ENCODE measurements around the gene DTD1.
"Not testable (repeated sequence)": the region's sequence is repeated elsewhere in the genome, so short reads cannot be mapped to it uniquely, and the experiment has no call there.

Gene DTD1

GRCh38 chr20:18748987-18749386 lies 161.1 kb downstream of the DTD1 start:
- H3K27ac ChIP-seq (ENCODE audit: low read length): no peak overlapping the region

GRCh38 chr20:18749528-18749927 lies 161.7 kb downstream of the DTD1 start:
- Histone ChIP-seq H3K9me3 (ENCODE audit: control insufficient read depth in 1 of 2, low read length in 2 of 2) (no peaks in the 10 kb centered on the region), H3K36me3 (ENCODE audit: control insufficient read depth in 1 of 2, insufficient read depth in 2 of 2, low read length in 2 of 2) (peaks cover 9 to 11% of the 10 kb centered on the region in 2 donors), H3K27ac (ENCODE audit: low read length) (no peak overlapping the region), H3K4me3 (ENCODE audit: low read depth in 1 of 2, low read length in 2 of 2) (no peak overlapping the region), H3K27me3 (ENCODE audit: low read depth, low read length) (no peaks in the 10 kb centered on the region), H3K4me1 (ENCODE audit: control insufficient read depth in 1 of 2, insufficient read depth in 2 of 2, low read length in 2 of 2) (no peaks in the 10 kb centered on the region)

More at GRCh38 chr20:18748987-18749386, 161.1 kb downstream of the DTD1 start:
- H3K27me3 ChIP-seq (ENCODE audit: low read depth, low read length): no peaks in the 10 kb centered on the region
- no peaks in the 10 kb centered on the region for H3K4me1 ChIP-seq (ENCODE audit: control insufficient read depth in 1 of 2, insufficient read depth in 2 of 2, low read length in 2 of 2)
- no peaks in the 10 kb centered on the region for H3K9me3 ChIP-seq (ENCODE audit: control insufficient read depth in 1 of 2, low read length in 2 of 2)
- peaks cover 14 to 17% of the 10 kb centered on the region in 2 donors for H3K36me3 ChIP-seq (ENCODE audit: control insufficient read depth in 1 of 2, insufficient read depth in 2 of 2, low read length in 2 of 2)
- H3K4me3 ChIP-seq (ENCODE audit: low read depth in 1 of 2, low read length in 2 of 2): no peak overlapping the region

GRCh38 chr20:18750735-18751134 lies 162.9 kb downstream of the DTD1 start:
- no peaks in the 10 kb centered on the region for H3K9me3 ChIP-seq (ENCODE audit: control insufficient read depth in 1 of 2, low read length in 2 of 2)
- no peak overlapping the region for H3K27ac ChIP-seq (ENCODE audit: low read length)
- H3K4me3 ChIP-seq (ENCODE audit: low read depth in 1 of 2, low read length in 2 of 2): no peak overlapping the region
- no peaks in the 10 kb centered on the region for H3K4me1 ChIP-seq (ENCODE audit: control insufficient read depth in 1 of 2, insufficient read depth in 2 of 2, low read length in 2 of 2)
- no peaks in the 10 kb centered on the region for H3K27me3 ChIP-seq (ENCODE audit: low read depth, low read length)
- peaks cover 0 to 3% of the 10 kb centered on the region in 2 donors for H3K36me3 ChIP-seq (ENCODE audit: control insufficient read depth in 1 of 2, insufficient read depth in 2 of 2, low read length in 2 of 2)

GRCh38 chr20:18754030-18754652 lies 166.3 kb downstream of the DTD1 start:
- no peaks in the 10 kb centered on the region for H3K9me3 ChIP-seq (ENCODE audit: control insufficient read depth in 1 of 2, low read length in 2 of 2)
- H3K4me1 ChIP-seq (ENCODE audit: control insufficient read depth in 1 of 2, insufficient read depth in 2 of 2, low read length in 2 of 2): no peaks in the 10 kb centered on the region
- H3K27ac ChIP-seq (ENCODE audit: low read length): no peak overlapping the region
- no peaks in the 10 kb centered on the region for H3K36me3 ChIP-seq (ENCODE audit: control insufficient read depth in 1 of 2, insufficient read depth in 2 of 2, low read length in 2 of 2)
- H3K27me3 ChIP-seq (ENCODE audit: low read depth, low read length): no peaks in the 10 kb centered on the region
- H3K4me3 ChIP-seq (ENCODE audit: low read depth in 1 of 2, low read length in 2 of 2): no peak overlapping the region

- H3K4me1 ChIP-seq (ENCODE audit: control insufficient read depth in 1 of 2, insufficient read depth in 2 of 2, low read length in 2 of 2): no peaks in the 10 kb centered on the region
Measured at GRCh38 chr20:18754653-18755045, 166.8 kb downstream of the DTD1 start.

GRCh38 chr20:18760852-18761251 lies 173.0 kb downstream of the DTD1 start:
- H3K4me1 ChIP-seq (ENCODE audit: control insufficient read depth in 1 of 2, insufficient read depth in 2 of 2, low read length in 2 of 2); H3K4me3 ChIP-seq (ENCODE audit: low read depth in 1 of 2, low read length in 2 of 2); H3K27ac ChIP-seq (ENCODE audit: low read length); H3K27me3 ChIP-seq (ENCODE audit: low read depth, low read length); H3K9me3 ChIP-seq (ENCODE audit: control insufficient read depth in 1 of 2, low read length in 2 of 2): not testable (repeated sequence)
- H3K36me3 ChIP-seq (ENCODE audit: control insufficient read depth in 1 of 2, insufficient read depth in 2 of 2, low read length in 2 of 2): peaks cover 0 to 14% of the 10 kb centered on the region in 2 donors

More at GRCh38 chr20:18754653-18755045, 166.8 kb downstream of the DTD1 start:
- no peaks in the 10 kb centered on the region for H3K27me3 ChIP-seq (ENCODE audit: low read depth, low read length)
- H3K27ac ChIP-seq (ENCODE audit: low read length): no peak overlapping the region
- H3K36me3 ChIP-seq (ENCODE audit: control insufficient read depth in 1 of 2, insufficient read depth in 2 of 2, low read length in 2 of 2): no peaks in the 10 kb centered on the region
- H3K9me3 ChIP-seq (ENCODE audit: control insufficient read depth in 1 of 2, low read length in 2 of 2): no peaks in the 10 kb centered on the region
- no peak overlapping the region for H3K4me3 ChIP-seq (ENCODE audit: low read depth in 1 of 2, low read length in 2 of 2)

- peaks cover 0 to 4% of the 10 kb centered on the region in 2 donors for H3K4me1 ChIP-seq (ENCODE audit: control insufficient read depth in 1 of 2, insufficient read depth in 2 of 2, low read length in 2 of 2)
- no peak overlapping the region for H3K4me3 ChIP-seq (ENCODE audit: low read depth in 1 of 2, low read length in 2 of 2)
- no peaks in the 10 kb centered on the region for H3K27me3 ChIP-seq (ENCODE audit: low read depth, low read length)
- H3K9me3 ChIP-seq (ENCODE audit: control insufficient read depth in 1 of 2, low read length in 2 of 2): no peaks in the 10 kb centered on the region
- peaks cover 0 to 9% of the 10 kb centered on the region in 2 donors for H3K36me3 ChIP-seq (ENCODE audit: control insufficient read depth in 1 of 2, insufficient read depth in 2 of 2, low read length in 2 of 2)
- H3K27ac ChIP-seq (ENCODE audit: low read length): no peak overlapping the region
Measured at GRCh38 chr20:18767676-18768075, 179.8 kb downstream of the DTD1 start.

- no peaks in the 10 kb centered on the region for H3K27me3 ChIP-seq (ENCODE audit: low read depth, low read length)
- H3K36me3 ChIP-seq (ENCODE audit: control insufficient read depth in 1 of 2, insufficient read depth in 2 of 2, low read length in 2 of 2): no peaks in the 10 kb centered on the region
- no peak overlapping the region for H3K4me3 ChIP-seq (ENCODE audit: low read depth in 1 of 2, low read length in 2 of 2)
- no peak overlapping the region for H3K27ac ChIP-seq (ENCODE audit: low read length)
- H3K9me3 ChIP-seq (ENCODE audit: control insufficient read depth in 1 of 2, low read length in 2 of 2): no peaks in the 10 kb centered on the region
- H3K4me1 ChIP-seq (ENCODE audit: control insufficient read depth in 1 of 2, insufficient read depth in 2 of 2, low read length in 2 of 2): no peaks in the 10 kb centered on the region
Measured at GRCh38 chr20:18773566-18773965, 185.7 kb downstream of the DTD1 start.

GRCh38 chr20:18774207-18774606 lies 186.4 kb downstream of the DTD1 start:
- Histone ChIP-seq H3K27ac (ENCODE audit: low read length) (no peak overlapping the region), H3K9me3 (ENCODE audit: control insufficient read depth in 1 of 2, low read length in 2 of 2) (no peaks in the 10 kb centered on the region), H3K36me3 (ENCODE audit: control insufficient read depth in 1 of 2, insufficient read depth in 2 of 2, low read length in 2 of 2) (no peaks in the 10 kb centered on the region), H3K27me3 (ENCODE audit: low read depth, low read length) (no peaks in the 10 kb centered on the region), H3K4me1 (ENCODE audit: control insufficient read depth in 1 of 2, insufficient read depth in 2 of 2, low read length in 2 of 2) (no peaks in the 10 kb centered on the region), H3K4me3 (ENCODE audit: low read depth in 1 of 2, low read length in 2 of 2) (no peak overlapping the region)

- Histone ChIP-seq H3K27me3 (ENCODE audit: low read depth, low read length) (no peaks in the 10 kb centered on the region), H3K27ac (ENCODE audit: low read length) (no peak overlapping the region), H3K36me3 (ENCODE audit: control insufficient read depth in 1 of 2, insufficient read depth in 2 of 2, low read length in 2 of 2) (no peaks in the 10 kb centered on the region), H3K9me3 (ENCODE audit: control insufficient read depth in 1 of 2, low read length in 2 of 2) (no peaks in the 10 kb centered on the region), H3K4me3 (ENCODE audit: low read depth in 1 of 2, low read length in 2 of 2) (no peak overlapping the region), H3K4me1 (ENCODE audit: control insufficient read depth in 1 of 2, insufficient read depth in 2 of 2, low read length in 2 of 2) (no peaks in the 10 kb centered on the region)
Measured at GRCh38 chr20:18775633-18776032, 187.8 kb downstream of the DTD1 start.

- no peaks in the 10 kb centered on the region for H3K9me3 ChIP-seq (ENCODE audit: control insufficient read depth in 1 of 2, low read length in 2 of 2)
Measured at GRCh38 chr20:18778690-18779392, 191.0 kb downstream of the DTD1 start.

More at GRCh38 chr20:18778690-18779392, 191.0 kb downstream of the DTD1 start:
- Histone ChIP-seq H3K4me3 (ENCODE audit: low read depth in 1 of 2, low read length in 2 of 2) (no peak overlapping the region), H3K27me3 (ENCODE audit: low read depth, low read length) (no peaks in the 10 kb centered on the region), H3K4me1 (ENCODE audit: control insufficient read depth in 1 of 2, insufficient read depth in 2 of 2, low read length in 2 of 2) (no peaks in the 10 kb centered on the region), H3K27ac (ENCODE audit: low read length) (no peak overlapping the region), H3K36me3 (ENCODE audit: control insufficient read depth in 1 of 2, insufficient read depth in 2 of 2, low read length in 2 of 2) (no peaks in the 10 kb centered on the region)
